NK-92 (cell line): ENCODE results near the gene KCTD10.
"Not testable (repeated sequence)": the region's sequence is repeated elsewhere in the genome, so short reads cannot be mapped to it uniquely, and the experiment has no call there.

Experiments
- DNase-seq: peaks from one replicate; lab custom pipeline; 2025; ENCODE audit not compliant: unreplicated experiment; lab: John Stamatoyannopoulos, UW

Gene KCTD10

GRCh38 chr12:109450980-109451379 is 26.1 kb downstream of the KCTD10 start:
- DNase-seq = no peak

GRCh38 chr12:109449845-109450532 is 27.1 kb downstream of the KCTD10 start:
- no peak for DNase-seq

GRCh38 chr12:109448707-109449390 is 28.3 kb downstream of the KCTD10 start:
- no peak for DNase-seq

DNA sequence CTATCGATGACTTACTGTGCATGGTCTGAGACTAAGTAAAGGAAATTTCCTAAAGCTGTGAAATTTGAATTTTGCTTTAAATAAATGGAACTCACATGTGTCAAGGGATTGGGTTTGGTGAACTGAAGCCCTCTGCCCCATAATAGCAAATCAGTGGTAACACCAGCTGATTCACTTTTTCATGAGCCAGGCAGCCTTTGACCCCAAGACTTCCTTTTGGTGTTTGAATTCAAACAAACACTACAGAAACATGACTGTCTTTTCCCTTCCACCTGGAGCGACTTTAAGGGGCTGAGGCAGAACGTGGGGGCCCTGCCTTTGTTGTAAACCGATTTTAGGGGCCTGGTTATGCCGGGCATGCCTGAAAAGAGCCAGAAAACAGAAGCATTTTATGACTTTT is 28.8 kb downstream of the KCTD10 start:
- DNase-seq = no peak

- DNase-seq = no peak
Observed at GRCh38 chr12:109447482-109447881, 29.6 kb downstream of the KCTD10 start.

- no peak for DNase-seq
Observed at GRCh38 chr12:109446869-109447268, 30.2 kb downstream of the KCTD10 start.

GRCh38 chr12:109445191-109445609 is 31.9 kb downstream of the KCTD10 start:
- DNase-seq = no peak

GRCh38 chr12:109444259-109444658 is 32.8 kb downstream of the KCTD10 start:
- no peak for DNase-seq

GRCh38 chr12:109443794-109444193 is 33.3 kb downstream of the KCTD10 start:
- DNase-seq = no peak

GRCh38 chr12:109440851-109441490 is 36.1 kb downstream of the KCTD10 start:
- no peak for DNase-seq

DNA sequence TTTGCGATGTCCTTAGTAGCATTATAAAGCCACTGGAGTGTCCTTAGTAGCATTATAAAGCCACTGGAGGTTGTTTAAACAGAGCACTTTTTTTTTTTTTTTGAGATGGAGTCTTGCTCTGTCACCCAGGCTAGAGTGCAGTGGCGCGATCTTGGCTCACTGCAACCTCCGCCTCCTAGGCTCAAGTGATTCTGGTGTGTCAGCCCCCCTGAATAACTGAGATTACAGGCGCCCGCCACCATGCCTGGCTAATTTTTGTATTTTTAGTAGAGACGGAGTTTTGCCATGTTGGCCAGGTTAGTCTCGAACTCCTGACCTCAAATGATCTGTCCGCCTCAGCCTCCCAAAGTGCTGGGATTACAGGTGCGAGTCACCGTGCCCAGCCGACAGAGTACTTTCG is 37.1 kb downstream of the KCTD10 start:
- DNase-seq = not testable (repeated sequence)

GRCh38 chr12:109439181-109439580 is 37.9 kb downstream of the KCTD10 start:
- no peak for DNase-seq

- DNase-seq = no peak
Observed at GRCh38 chr12:109436188-109436560, 40.9 kb downstream of the KCTD10 start.

DNA sequence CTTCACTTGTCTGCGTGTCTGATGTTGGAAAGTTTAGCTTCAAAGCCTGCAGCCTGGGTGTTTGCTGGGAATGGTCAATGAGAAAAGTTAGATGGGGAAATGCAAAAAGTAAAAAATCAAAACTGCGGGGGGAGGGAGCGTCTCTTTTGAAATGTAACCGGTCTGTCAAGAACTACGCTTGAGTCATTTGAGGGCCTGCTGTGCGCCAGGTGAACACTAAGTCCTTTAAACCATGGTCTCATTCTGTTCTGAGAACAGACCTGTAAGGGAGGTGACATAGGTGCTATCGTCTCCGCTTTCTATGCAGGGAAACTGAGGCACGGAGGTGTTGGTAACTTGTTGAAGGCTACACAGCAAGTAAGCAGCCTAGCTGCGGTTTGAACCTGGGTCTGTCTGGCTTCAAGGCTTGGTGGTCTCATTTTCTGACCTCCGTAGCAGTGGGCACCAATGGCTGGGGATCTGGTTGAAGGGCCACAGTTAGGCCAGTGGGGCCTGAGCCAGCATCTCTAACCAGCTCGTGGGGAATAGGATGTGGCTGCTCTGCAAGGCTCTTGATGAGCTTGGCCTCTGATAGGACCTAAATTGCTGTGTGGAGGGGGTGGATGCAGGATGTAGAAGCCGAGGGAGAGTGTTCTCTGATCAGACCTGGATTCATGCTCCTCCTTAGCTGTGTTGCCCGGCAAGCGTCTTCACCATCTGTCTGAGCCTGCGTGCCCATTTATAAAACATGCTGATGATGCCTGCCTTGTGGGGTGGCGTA is 41.5 kb downstream of the KCTD10 start:
- DNase-seq = no peak

DNA sequence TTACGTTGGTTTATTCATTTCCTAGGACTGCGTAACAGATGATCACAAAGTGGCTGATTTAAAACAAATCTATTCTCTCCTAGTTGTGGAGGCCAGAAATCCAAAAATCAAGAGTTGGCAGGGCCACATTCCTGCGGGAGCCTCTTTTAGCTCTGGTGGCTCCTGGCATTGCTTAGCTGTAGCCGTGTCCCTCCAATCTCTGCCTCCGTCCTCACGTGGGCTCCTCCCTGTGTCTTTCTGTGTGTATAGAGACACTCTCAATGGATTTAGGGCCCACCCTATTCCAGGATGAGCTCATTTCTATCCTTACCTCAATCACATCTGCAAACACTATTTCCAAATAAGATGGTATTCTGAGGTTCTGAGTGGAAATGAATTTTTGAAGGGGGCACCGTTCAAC is 42.5 kb downstream of the KCTD10 start:
- DNase-seq = no peak

- DNase-seq = no peak
Observed at GRCh38 chr12:109433618-109434017, 43.5 kb downstream of the KCTD10 start.

GRCh38 chr12:109432842-109433304 is 44.2 kb downstream of the KCTD10 start:
- no peak for DNase-seq

DNA sequence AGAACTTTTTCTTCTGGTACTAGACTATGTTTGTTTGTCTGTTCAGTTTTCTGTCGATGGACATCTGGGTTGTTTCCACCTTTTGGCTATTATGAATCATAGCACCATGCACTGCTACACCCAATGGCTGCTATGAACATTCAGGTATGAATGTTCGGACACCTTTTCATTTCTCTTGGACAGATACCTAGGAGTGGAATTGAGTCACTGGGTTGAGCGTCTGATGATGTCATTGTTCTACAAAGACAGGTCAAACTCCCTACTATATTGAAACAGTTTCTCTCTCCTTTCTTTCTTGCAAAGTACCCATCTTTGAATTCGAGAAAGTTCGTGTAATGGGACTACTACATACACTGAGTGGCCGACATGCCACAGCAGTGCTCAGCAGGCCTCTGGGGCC is 44.7 kb downstream of the KCTD10 start:
- DNase-seq = no peak

DNA sequence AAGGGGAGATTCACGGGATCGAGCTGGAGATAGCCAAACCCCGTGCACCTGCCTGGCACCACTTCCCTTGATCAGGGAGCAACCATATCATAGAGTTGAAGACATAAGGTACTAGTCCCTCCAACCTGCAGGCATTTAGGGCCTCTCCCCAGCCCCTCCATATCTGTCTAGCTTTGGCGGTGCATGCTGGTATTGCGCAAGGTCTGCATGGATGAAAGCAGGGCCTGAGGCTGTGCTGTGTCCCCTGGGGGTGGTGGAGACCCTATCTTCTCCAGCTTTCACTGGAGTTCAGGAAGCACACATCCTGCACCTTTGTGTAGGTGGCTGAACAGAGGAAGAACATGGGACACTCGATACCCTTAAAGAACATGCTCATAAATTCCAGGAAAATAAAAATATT is 46.9 kb downstream of the KCTD10 start:
- DNase-seq = no peak

- DNase-seq = not testable (repeated sequence)
Observed at GRCh38 chr12:109428804-109429203, 48.3 kb downstream of the KCTD10 start.

DNA sequence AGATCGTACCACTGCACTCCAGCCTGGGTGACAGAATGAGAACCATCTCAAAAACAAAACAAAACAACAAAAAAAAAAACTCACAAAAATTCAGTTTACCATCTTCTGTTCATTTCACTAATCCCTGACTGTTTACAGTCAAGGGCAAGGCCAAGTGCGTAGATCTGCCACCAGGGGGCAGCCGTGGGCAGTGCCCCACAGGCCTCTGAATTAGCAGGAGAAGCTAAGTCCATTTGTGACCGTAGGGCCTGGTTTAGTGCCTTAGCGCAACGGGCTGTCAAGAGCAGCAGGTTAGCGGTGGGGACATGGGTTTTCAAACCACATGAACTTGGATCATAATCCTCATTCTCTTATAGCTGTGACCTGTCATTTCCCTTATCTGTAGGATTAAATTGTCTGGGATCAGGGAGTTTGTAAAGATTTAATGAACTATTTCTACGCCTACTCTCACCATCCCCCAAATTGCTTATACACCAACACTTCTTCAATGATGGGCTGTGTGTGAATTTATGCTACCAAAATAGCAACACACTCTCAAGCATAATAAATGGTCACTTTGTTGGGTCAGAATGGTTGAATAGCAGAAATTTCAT is 49.0 kb downstream of the KCTD10 start:
- DNase-seq = no peak
